Thoracic aorta (tissue), 2 donors: Measurements from ENCODE around the gene SLX9. TPM values are rescaled to one million over a fixed set of nuclear protein-coding genes. Genes with fewer than 3 reads are reported as not detected.

Source experiments
- ATAC-seq: fragments of 150-250 bp; one replicate; pipeline ENCODE4 v1.8.0; 2017; ENCODE audit warnings: low read depth; ENCODE audit not compliant: insufficient number of reproducible peaks, low FRiP score
- DNase-seq: peaks from one replicate; pipeline ENCODE4 v3.0.0-alpha.2; 2020; ENCODE audit warnings: low spot score
- H3K27ac ChIP-seq, 2 donors: fragments of 200-600 bp; sonication (generic); 1 replicate in 1 of 2; 2 replicates in 1 of 2; pipeline ENCODE4 v1.5.1; 2016; ENCODE audit warnings: mild to moderate bottlenecking in 2 of 2, moderate library complexity in 2 of 2
- H3K27me3 ChIP-seq: fragments of 200-600 bp; sonication (generic); replicated peaks from 2 replicates; pipeline ENCODE4 v1.6.0; 2016; ENCODE audit warnings: mild to moderate bottlenecking; ENCODE audit not compliant: insufficient read depth
- H3K36me3 ChIP-seq: fragments of 200-600 bp; sonication (generic); one replicate; pipeline ENCODE4 v1.5.1; 2016
- H3K4me1 ChIP-seq, 2 donors: fragments of 200-600 bp; sonication (generic); 1 replicate in 1 of 2; 2 replicates in 1 of 2; pipeline versions ENCODE4 v1.5.1 to v1.6.0; 2016; ENCODE audit warnings: low read depth in 2 of 2, mild to moderate bottlenecking in 1 of 2; ENCODE audit not compliant: control insufficient read depth in 1 of 2
- H3K4me3 ChIP-seq: fragments of 200-600 bp; sonication (generic); 2 replicates; pipeline ENCODE4 v1.5.1; 2016; ENCODE audit warnings: mild to moderate bottlenecking
- H3K9me3 ChIP-seq: fragments of 200-600 bp; sonication (generic); 2 replicates; pipeline ENCODE4 v1.5.1; 2016
- CTCF ChIP-seq: fragments of 200-600 bp; sonication (generic); IDR thresholded peaks from one replicate; pipeline ENCODE4 v1.5.1; 2019; ENCODE audit warnings: antibody characterized with exemption
- total RNA-seq, 2 donors: library from RNA; depleted of rRNA; stranded (reverse); fragments of >200 nt; gene quantifications; one replicate each; pipeline versions ENCODE4 v1.1.0 to v1.2.3, GENCODE V29; 2016

The SLX9 gene
- total RNA-seq, 2 donors from 2014 or later, result 5.9 to 10.6 TPM

GRCh38 chr21:44980562-44981489, 41.0 kb downstream of the SLX9 start:
- peaks cover 6% of the 10 kb centered on the region for H3K36me3 ChIP-seq
- DNase-seq (no peak), ATAC-seq (no peak)
- peak overlapping the region; percentile 22 to 60 for H3K27ac ChIP-seq
- H3K4me1 ChIP-seq, result peaks cover 11 to 22% of the 10 kb centered on the region in 2 donors
- H3K4me3 ChIP-seq, result no peak overlapping the region
- H3K9me3 ChIP-seq, result no peaks in the 10 kb centered on the region
- no peak for TF ChIP-seq CTCF
- H3K27me3 ChIP-seq, result no peaks in the 10 kb centered on the region

GRCh38 chr21:44982558-44983250, 42.9 kb downstream of the SLX9 start:
- H3K27me3 ChIP-seq, result no peaks in the 10 kb centered on the region
- peak; percentile 77 for DNase-seq

GRCh38 chr21:44983421-44984206, 43.8 kb downstream of the SLX9 start:
- no peak for DNase-seq
- H3K27me3 ChIP-seq, result no peaks in the 10 kb centered on the region
- H3K4me1 ChIP-seq, result peaks cover 11 to 32% of the 10 kb centered on the region in 2 donors
- ATAC-seq, result no peak
- H3K9me3 ChIP-seq, result no peaks in the 10 kb centered on the region
- H3K36me3 ChIP-seq, result no peaks in the 10 kb centered on the region
- no peak overlapping the region for H3K4me3 ChIP-seq
- peak overlapping the region; percentile 76 to 92 for H3K27ac ChIP-seq
- no peak for TF ChIP-seq CTCF

More at GRCh38 chr21:44982558-44983250, 42.9 kb downstream of the SLX9 start:
- Histone ChIP-seq H3K27ac (peak overlapping the region; percentile 76 to 92), H3K36me3 (no peaks in the 10 kb centered on the region), H3K4me1 (peaks cover 11 to 32% of the 10 kb centered on the region in 2 donors), H3K9me3 (no peaks in the 10 kb centered on the region), H3K4me3 (peak overlapping the region; percentile 24)
- peak; percentile 93 for ATAC-seq
- TF ChIP-seq CTCF, result no peak

GRCh38 chr21:44984428-44984791, 44.6 kb downstream of the SLX9 start:
- H3K36me3 ChIP-seq, result no peaks in the 10 kb centered on the region
- no peaks in the 10 kb centered on the region for H3K27me3 ChIP-seq
- DNase-seq (no peak), ATAC-seq (no peak)
- peaks cover 11 to 32% of the 10 kb centered on the region in 2 donors for H3K4me1 ChIP-seq
- TF ChIP-seq CTCF, result no peak
- no peaks in the 10 kb centered on the region for H3K9me3 ChIP-seq
- peak overlapping the region; percentile 17 to 22 for H3K27ac ChIP-seq
- H3K4me3 ChIP-seq, result no peak overlapping the region
